PC-9 (cell line): Measurements from ENCODE around the gene SCAMP1.

Experiments
- EZH2 ChIP-seq: fragments of 200-600 bp; sonication (generic); IDR thresholded peaks from 2 replicates; pipeline ENCODE4 v1.8.0; 2017; ENCODE audit warnings: antibody characterized with exemption, low read depth
- TF ChIP-seq, protein P1 (sequence below): fragments of 200-600 bp; sonication (generic); conservative IDR thresholded peaks from 2 replicates; pipeline ENCODE4 v1.6.1; 2017; ENCODE audit warnings: mixed run types, antibody characterized with exemption, mild to moderate bottlenecking, moderate library complexity

DNA sequence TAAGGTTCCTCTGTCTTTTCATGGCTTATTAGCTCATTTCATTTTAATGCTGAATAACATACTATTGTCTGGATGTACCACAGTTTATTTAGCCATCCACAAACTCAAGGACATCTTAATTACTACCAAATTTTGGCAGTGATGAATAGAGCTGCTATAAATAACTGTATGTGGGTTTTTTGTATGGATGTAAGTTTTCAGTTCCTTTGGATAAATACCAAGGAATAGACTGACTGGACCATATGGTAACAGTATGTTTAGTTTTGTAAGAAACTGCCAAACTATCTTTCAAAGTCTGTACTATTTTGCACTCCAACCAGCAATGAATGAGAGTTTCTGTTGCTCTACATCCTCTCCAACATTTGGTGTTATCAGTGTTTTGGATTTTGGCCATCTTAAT, 38.7 kb downstream of the SCAMP1 start:
- TF ChIP-seq, protein P1, sequence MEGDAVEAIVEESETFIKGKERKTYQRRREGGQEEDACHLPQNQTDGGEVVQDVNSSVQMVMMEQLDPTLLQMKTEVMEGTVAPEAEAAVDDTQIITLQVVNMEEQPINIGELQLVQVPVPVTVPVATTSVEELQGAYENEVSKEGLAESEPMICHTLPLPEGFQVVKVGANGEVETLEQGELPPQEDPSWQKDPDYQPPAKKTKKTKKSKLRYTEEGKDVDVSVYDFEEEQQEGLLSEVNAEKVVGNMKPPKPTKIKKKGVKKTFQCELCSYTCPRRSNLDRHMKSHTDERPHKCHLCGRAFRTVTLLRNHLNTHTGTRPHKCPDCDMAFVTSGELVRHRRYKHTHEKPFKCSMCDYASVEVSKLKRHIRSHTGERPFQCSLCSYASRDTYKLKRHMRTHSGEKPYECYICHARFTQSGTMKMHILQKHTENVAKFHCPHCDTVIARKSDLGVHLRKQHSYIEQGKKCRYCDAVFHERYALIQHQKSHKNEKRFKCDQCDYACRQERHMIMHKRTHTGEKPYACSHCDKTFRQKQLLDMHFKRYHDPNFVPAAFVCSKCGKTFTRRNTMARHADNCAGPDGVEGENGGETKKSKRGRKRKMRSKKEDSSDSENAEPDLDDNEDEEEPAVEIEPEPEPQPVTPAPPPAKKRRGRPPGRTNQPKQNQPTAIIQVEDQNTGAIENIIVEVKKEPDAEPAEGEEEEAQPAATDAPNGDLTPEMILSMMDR = no peak
- TF ChIP-seq EZH2 = no peak
